ENCODE measurements around the gene FIGNL1. TPM values are rescaled to one million over a fixed set of nuclear protein-coding genes. Genes with fewer than 3 reads are reported as not detected.

The FIGNL1 gene
- total RNA-seq, 1 donor = 18.4 TPM

DNA sequence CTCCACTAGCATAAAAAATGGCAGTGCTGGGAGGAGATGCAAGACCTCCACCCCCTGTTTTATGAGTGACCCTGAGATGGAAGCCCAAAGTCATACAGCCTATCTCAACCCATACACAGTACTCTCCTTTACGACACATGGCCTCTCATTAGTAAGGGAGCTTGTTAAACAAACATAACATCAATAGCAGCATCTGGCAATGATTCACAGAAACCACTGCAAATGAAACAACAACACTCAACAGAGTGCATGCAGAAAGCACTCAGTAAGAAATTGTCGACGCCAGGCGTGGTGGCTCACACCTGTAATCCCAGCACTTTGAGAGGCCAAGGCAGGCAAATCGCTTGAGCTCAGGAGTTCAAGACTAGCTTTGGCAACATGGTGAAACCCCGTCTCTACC is 27.5 kb upstream of the FIGNL1 start:
- H3K9me3 ChIP-seq (ENCODE audit: low read depth, low read length) = no peaks in the 10 kb centered on the region
- H3K4me3 ChIP-seq (ENCODE audit: low read length) = no peak overlapping the region
- no peaks in the 10 kb centered on the region for H3K4me1 ChIP-seq (ENCODE audit: insufficient read depth, low read length)
- no peaks in the 10 kb centered on the region for H3K27me3 ChIP-seq (ENCODE audit: insufficient read depth, low read length)

DNA sequence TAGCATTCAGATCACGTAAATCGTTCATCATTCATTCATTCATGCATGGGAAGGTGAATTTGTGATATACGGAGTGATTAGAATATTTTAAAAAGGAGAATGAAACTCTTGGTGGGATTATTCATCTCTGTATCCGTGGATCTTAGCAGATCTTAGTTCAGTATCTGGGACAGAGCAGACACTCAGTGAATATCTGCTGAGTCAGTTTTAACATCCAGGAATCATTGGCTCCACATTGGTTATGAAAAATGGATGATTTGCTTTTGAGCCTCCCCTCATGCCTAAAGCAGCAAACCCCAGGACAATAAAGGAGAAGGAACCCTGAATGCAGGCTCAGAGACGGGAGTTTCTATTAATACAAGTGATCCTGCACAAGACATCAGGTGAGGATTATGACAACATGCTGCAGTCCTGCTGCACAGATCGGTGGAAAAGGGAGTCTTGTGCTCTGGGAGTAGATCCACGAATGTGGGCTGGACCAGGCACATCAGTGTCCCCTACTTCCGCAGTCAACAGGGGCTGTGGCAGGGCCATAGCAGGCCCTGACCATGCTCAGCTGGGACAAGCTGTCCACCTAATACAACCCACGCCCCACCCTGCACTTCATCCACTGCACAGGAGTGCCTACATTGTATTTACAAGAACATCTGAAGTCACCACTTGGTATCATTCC is 26.9 kb upstream of the FIGNL1 start:
- H3K9me3 ChIP-seq (ENCODE audit: low read depth, low read length) = no peaks in the 10 kb centered on the region
- no peaks in the 10 kb centered on the region for H3K27me3 ChIP-seq (ENCODE audit: insufficient read depth, low read length)
- no peaks in the 10 kb centered on the region for H3K4me1 ChIP-seq (ENCODE audit: insufficient read depth, low read length)
- H3K4me3 ChIP-seq (ENCODE audit: low read length) = no peak overlapping the region

DNA sequence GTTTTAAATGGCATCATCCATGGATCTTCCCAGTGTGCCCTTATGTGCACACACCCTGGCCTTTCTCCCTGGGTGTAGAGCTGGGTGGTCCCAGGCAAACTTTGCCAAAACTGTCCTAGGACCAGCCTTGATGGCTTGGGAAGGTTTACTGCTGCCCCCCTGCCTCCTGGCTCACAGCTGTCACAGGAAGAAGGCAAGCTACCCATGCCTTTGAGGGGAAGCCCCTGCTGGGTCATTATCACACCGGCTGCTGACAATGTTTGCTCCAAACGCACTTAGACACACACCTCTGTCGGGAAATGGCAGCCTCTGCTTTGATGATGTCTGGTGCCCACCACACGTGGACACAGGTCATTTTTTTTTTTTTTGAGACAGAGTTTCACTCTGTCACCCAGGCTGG is 25.2 kb upstream of the FIGNL1 start:
- Histone ChIP-seq H3K9me3 (ENCODE audit: low read depth, low read length) (no peaks in the 10 kb centered on the region), H3K4me1 (ENCODE audit: insufficient read depth, low read length) (no peaks in the 10 kb centered on the region), H3K27me3 (ENCODE audit: insufficient read depth, low read length) (no peaks in the 10 kb centered on the region), H3K4me3 (ENCODE audit: low read length) (no peak overlapping the region)

DNA sequence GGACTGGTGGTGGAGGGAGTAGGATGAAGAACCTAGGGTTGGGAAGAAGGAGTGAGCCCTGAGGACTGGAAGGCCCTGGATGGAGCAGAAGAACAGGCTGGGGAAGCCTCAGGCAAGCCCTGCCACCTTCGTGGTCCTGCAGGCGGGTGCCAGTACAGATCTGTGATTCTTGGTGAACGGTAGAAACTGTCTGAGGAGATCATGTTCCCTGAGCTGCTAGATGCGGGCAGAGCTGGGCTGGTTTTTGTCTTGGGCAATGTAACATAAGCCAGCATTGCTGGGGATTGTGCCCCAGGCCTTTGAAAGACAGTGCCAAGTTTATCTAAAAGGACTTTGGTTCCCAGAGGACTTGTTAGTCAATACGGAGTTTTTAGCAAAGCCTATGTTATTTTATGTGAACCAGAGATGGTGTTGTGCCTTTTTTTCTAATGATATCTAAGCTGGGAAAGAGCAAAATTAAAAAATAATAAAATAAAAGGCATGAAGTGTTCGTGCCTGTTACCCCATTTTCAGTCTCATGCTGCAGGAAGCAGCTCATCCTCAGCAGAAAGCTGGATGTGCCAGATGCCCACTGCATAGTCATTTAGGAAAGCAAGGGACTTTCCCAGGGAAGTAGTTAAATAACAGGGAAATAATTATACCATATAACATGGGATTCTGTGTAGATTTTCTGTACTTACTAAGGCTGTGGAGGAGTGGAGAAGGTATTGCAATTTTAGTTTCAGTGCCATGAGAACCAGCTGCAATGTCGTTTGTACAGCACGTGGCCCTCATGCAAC is 24.4 kb upstream of the FIGNL1 start:
- Histone ChIP-seq H3K4me3 (ENCODE audit: low read length) (no peak overlapping the region), H3K4me1 (ENCODE audit: insufficient read depth, low read length) (no peaks in the 10 kb centered on the region), H3K27me3 (ENCODE audit: insufficient read depth, low read length) (no peaks in the 10 kb centered on the region), H3K9me3 (ENCODE audit: low read depth, low read length) (no peaks in the 10 kb centered on the region)

DNA sequence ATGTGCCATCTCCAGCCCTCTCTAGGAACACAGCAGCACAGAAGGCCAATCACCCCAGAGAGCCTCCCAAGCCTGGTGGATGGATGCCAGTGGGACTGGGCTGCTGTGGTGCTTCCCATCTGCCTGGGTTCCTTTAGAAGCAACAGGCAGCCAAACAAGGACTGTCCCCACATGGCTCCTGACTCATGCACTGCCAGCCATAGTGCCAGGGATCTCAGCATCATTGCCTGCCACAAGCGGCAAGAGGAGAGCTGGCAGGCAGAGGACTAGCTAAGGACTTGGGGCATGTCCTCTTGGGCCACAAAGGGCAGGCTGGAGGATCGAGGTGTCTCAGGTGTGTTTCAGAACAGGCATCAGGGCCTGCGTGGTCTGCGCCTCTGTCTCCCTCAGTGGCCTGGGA is 23.4 kb upstream of the FIGNL1 start:
- Histone ChIP-seq H3K4me3 (ENCODE audit: low read length) (no peak overlapping the region), H3K4me1 (ENCODE audit: insufficient read depth, low read length) (peaks cover under 1% of the 10 kb centered on the region), H3K9me3 (ENCODE audit: low read depth, low read length) (no peaks in the 10 kb centered on the region), H3K27me3 (ENCODE audit: insufficient read depth, low read length) (no peaks in the 10 kb centered on the region)

DNA sequence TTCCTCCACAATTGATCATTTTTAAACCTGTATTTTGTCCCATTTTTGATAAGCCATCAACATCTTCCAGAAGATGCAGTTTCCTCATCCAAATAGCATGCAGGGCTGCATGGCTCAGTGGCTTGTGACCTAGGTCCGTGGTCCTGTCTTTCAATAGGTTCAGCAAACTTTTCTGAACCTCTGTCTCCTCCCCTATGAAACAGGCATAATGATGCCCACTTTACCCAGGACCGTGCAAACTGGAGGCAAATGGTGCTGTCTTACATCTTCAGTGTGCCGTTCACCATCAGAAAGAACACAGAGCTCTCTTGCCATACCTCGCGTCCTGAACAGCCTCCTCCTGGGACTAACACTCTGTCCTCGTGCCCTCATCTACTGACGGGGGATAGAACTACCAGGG is 22.3 kb upstream of the FIGNL1 start:
- no peaks in the 10 kb centered on the region for H3K27me3 ChIP-seq (ENCODE audit: insufficient read depth, low read length)
- H3K9me3 ChIP-seq (ENCODE audit: low read depth, low read length) = no peaks in the 10 kb centered on the region
- H3K4me1 ChIP-seq (ENCODE audit: insufficient read depth, low read length) = peaks cover 11% of the 10 kb centered on the region
- no peak overlapping the region for H3K4me3 ChIP-seq (ENCODE audit: low read length)

DNA sequence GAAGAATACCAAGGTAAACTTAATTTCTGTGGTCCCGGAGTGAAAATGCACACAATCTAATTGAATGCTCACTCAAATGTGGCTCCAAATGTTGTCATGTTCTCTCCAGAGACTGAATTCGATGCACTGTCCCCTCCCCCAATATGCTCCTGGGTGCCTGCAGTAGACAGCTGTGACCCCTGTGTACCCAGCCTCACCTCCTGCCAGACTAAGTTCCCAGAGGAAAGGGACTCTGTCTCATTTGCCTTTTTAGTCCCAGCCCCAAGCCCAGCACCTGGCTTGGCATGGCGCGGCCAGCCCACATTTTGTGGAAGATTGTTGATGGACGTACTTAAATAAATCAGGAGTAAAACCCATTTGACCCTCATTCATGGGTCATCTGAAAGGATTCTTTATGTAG is 21.8 kb upstream of the FIGNL1 start:
- Histone ChIP-seq H3K9me3 (ENCODE audit: low read depth, low read length) (no peaks in the 10 kb centered on the region), H3K4me3 (ENCODE audit: low read length) (no peak overlapping the region), H3K4me1 (ENCODE audit: insufficient read depth, low read length) (peaks cover 11% of the 10 kb centered on the region), H3K27me3 (ENCODE audit: insufficient read depth, low read length) (no peaks in the 10 kb centered on the region)

DNA sequence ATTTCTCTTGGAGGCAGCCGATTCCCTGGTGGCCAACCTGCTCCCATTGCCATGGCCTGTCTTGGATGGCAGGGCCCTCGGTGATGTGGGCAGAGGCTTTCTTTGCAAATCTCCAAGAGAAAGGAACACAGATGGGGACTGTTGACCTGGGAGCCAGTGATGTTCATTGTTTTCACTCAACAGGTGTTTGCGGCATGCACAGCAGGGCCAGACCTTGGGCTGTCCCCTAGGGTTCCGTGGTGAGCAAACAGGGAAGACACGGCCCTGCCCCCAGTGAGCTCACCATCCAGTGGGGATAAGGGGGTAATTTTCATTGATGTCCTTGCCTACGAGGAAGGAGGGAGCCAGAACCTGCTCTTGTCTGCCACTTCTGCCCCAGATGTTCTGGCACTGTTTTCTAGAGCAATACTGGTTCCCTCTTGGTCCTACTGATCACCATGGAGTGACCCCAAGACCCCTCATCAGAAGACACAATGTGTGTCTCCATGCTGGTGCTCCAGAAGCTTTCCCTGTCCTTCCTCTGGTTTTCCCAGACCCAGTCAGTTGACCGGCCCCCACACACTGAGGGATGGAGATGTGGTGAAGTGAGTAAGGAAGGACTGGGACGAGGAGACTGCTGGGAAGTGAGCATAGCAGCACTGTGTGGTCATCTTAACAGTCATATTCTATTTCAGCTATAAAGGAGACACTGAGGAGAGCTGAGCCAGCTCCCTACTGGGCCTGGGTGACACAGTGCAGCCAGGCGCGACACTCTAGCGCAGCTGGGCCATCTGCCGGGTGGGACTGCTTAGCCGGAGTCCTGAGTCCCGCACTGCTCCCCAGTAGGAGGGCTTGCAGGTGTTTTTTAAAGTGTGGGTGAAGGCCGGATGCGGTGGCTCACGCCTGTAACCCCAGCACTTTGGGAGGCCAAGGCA is 20.4 kb upstream of the FIGNL1 start:
- Histone ChIP-seq H3K9me3 (ENCODE audit: low read depth, low read length) (no peaks in the 10 kb centered on the region), H3K4me3 (ENCODE audit: low read length) (no peak overlapping the region), H3K27me3 (ENCODE audit: insufficient read depth, low read length) (no peaks in the 10 kb centered on the region), H3K4me1 (ENCODE audit: insufficient read depth, low read length) (peaks cover 11% of the 10 kb centered on the region)

DNA sequence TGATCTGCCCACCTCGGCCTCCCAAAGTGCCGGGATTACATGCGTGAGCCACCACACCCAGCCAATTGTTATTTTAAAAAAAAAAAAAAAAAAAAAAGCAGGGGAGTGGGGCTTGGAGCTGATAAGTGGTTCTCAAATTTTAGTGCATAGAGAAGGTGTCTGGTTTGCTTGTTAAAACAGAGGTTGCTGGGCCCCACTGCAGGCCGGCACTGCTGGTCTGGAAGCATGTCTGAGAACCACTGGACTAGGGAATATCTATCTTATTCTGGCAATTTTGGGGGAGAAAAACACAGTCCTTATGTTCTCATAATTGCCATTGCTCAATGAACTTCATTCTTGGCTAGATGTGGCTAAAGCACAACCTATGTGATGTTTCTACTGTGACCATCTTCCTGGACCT is 19.0 kb upstream of the FIGNL1 start:
- H3K4me1 ChIP-seq (ENCODE audit: insufficient read depth, low read length) = peaks cover 11% of the 10 kb centered on the region
- H3K27me3 ChIP-seq (ENCODE audit: insufficient read depth, low read length) = no peaks in the 10 kb centered on the region

DNA sequence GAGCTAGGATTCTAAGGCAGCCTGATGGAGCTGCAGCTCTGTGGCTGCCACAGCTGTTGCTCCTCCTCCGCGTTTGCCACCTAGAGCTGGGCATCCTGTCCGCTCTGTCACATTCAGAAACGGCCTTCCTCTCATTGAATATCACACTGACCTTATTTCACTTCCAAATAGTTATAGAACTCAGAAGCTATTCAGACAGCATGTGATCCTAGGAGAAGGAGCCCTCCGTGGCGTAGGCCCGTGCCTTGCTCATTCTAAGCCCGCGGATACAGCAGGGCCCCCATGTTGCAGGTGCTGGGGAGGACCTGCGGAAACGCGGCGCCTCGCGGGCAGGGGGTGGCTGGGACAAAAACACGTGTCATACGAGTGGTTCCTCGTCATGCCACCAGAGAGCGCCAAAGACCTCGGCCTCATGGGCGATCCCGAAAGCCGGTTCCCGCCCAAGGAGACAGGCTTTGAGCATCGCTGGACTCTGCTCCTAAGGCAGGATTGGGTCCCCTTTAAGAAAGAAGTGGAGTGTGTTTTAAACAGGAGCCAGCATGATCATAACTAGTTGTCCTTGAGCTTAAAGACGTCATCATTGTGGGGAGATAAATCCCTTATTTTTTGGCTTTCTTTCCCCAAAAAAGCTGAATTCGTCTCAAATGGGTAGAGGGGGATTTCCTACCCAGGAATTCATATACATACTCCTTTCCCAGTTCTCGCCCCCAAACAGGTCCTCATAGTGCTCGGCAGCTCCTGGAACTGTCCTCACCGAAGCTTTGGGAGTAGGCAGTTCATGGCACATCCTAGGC is 17.9 kb upstream of the FIGNL1 start:
- peaks cover 11% of the 10 kb centered on the region for H3K4me1 ChIP-seq (ENCODE audit: insufficient read depth, low read length)
- H3K27me3 ChIP-seq (ENCODE audit: insufficient read depth, low read length) = no peaks in the 10 kb centered on the region
- H3K9me3 ChIP-seq (ENCODE audit: low read depth, low read length) = no peaks in the 10 kb centered on the region
- H3K4me3 ChIP-seq (ENCODE audit: low read length) = no peak overlapping the region

More for the DNA sequence above, 19.0 kb upstream of the FIGNL1 start:
- Histone ChIP-seq H3K4me3 (ENCODE audit: low read length) (no peak overlapping the region), H3K9me3 (ENCODE audit: low read depth, low read length) (no peaks in the 10 kb centered on the region)

DNA sequence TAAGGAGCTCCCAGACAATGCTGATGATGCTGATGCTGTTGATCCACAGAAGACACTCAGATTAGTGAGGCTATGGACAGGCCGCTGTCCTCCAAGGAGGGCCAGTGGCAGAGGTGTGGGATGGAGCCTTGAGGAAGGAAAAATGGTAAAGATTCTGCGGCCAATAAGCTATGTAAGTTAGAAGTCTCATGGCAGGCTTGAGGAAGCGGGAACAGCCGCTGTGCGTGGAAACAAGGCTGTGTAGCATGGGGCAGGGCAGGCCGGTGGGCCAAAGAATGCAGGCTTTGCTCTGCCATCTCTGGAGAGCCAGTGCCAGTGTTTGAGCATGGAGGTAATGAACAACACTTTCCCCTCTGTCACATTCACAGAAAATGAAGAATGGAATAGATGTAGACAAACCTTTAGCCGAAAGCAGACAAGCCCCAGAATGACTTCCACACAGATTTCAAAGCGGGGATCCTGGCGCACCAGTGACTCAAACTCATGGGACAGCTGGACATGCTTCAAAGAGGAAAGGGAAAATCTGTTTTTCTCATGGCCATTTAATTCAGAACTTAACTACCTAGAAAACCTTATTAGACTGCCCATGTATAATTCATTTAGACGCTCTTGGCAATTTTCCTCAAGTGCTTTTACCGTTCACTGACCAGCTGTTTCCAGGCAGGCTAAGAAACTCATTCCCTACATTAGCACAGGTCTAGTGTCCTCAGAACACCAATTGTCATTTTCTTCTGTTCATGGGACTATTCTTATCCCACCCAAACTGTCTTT is 16.9 kb upstream of the FIGNL1 start:
- Histone ChIP-seq H3K27me3 (ENCODE audit: insufficient read depth, low read length) (no peaks in the 10 kb centered on the region), H3K9me3 (ENCODE audit: low read depth, low read length) (no peaks in the 10 kb centered on the region), H3K4me3 (ENCODE audit: low read length) (no peak overlapping the region), H3K4me1 (ENCODE audit: insufficient read depth, low read length) (peaks cover 11% of the 10 kb centered on the region)

DNA sequence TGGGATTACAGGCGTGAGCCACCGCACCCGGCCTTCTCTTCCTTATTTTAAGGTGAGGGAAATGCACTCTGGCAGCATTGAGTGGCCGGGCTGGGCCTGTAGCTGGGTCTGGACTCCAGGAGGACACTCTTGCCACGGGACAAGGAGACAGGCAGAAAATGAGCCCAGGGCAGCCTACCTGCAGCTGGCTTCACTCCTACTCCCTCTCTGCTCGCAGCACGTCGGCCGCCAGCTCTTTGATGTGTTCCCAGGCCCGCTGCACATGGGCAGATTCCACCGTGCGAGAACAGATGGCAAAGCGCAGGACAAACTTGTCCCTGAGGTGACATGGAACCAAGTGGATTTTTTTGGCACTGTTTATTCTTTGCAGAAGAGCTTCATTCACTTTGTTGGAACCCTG is 12.9 kb upstream of the FIGNL1 start:
- Histone ChIP-seq H3K4me1 (ENCODE audit: insufficient read depth, low read length) (peaks cover 6% of the 10 kb centered on the region), H3K27me3 (ENCODE audit: insufficient read depth, low read length) (no peaks in the 10 kb centered on the region), H3K4me3 (ENCODE audit: low read length) (no peak overlapping the region), H3K9me3 (ENCODE audit: low read depth, low read length) (no peaks in the 10 kb centered on the region)

DNA sequence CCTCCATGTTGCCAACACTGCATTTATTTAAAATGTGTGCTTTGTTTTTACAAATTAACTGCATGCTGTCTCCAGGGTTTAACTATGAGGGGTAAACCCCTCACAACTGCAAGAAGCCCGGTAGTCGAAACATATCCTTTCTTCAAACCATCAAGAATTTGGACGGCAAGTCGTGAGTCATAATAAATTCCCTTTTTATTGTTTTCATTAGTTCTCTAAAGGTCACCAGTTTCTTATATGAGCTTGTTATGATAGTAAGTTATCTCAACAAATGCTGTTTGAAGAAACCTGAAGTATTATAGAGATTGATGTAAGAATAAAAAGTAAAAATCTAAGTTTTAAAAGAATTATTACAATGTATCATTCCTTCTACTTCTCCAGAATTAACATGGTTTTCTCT is 12.2 kb upstream of the FIGNL1 start:
- H3K9me3 ChIP-seq (ENCODE audit: low read depth, low read length) = no peaks in the 10 kb centered on the region
- H3K27me3 ChIP-seq (ENCODE audit: insufficient read depth, low read length) = no peaks in the 10 kb centered on the region
- H3K4me3 ChIP-seq (ENCODE audit: low read length) = no peak overlapping the region
- H3K4me1 ChIP-seq (ENCODE audit: insufficient read depth, low read length) = no peaks in the 10 kb centered on the region

DNA sequence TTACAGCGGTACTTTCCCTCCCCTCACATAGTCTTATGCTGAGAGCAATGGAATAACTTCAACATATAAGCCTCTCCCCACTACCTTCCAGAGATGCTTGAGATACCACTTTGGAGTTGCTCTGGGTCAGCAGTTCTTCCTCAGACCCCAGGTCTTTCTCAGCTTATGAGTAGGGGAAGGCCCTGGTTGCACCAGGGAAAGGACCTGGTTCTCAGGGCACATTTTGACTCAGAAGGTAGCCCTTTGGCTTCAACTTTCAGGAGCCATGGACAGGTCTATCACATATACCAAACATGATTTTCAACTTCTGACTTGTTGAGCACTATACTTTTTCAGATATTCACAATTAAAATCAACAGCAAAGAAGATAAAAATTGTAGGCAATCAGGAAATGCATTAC is 11.5 kb upstream of the FIGNL1 start:
- no peak overlapping the region for H3K4me3 ChIP-seq (ENCODE audit: low read length)

More for the DNA sequence above, 11.5 kb upstream of the FIGNL1 start:
- H3K4me1 ChIP-seq (ENCODE audit: insufficient read depth, low read length) = peaks cover 5% of the 10 kb centered on the region
- no peaks in the 10 kb centered on the region for H3K27me3 ChIP-seq (ENCODE audit: insufficient read depth, low read length)
- no peaks in the 10 kb centered on the region for H3K9me3 ChIP-seq (ENCODE audit: low read depth, low read length)
